Measurements from ENCODE around the gene GOLIM4.

The GOLIM4 gene

GRCh38 chr3:168094580-168094876, 1.2 kb downstream of the GOLIM4 start:
- H3K9me3 ChIP-seq (ENCODE audit: control insufficient read depth, low read length) = no peaks in the 10 kb centered on the region
- peak overlapping the region; percentile 80 for H3K27ac ChIP-seq
- H3K36me3 ChIP-seq (ENCODE audit: control insufficient read depth, insufficient read depth, low read length) = no peaks in the 10 kb centered on the region
- peak overlapping the region; percentile 67 for H3K4me3 ChIP-seq (ENCODE audit: low read depth, low read length)
- H3K9ac ChIP-seq = no peak overlapping the region
- H3K4me2 ChIP-seq (ENCODE audit: low read length) = peak overlapping the region; percentile 92
- no peaks in the 10 kb centered on the region for H3K27me3 ChIP-seq (ENCODE audit: control insufficient read depth, insufficient read depth, low read length)
- H3K4me1 ChIP-seq = no peaks in the 10 kb centered on the region
- peak overlapping the region; percentile 93 for H2AFZ ChIP-seq
- peaks cover 13% of the 10 kb centered on the region for H3K79me2 ChIP-seq
- TF ChIP-seq, protein P1, sequence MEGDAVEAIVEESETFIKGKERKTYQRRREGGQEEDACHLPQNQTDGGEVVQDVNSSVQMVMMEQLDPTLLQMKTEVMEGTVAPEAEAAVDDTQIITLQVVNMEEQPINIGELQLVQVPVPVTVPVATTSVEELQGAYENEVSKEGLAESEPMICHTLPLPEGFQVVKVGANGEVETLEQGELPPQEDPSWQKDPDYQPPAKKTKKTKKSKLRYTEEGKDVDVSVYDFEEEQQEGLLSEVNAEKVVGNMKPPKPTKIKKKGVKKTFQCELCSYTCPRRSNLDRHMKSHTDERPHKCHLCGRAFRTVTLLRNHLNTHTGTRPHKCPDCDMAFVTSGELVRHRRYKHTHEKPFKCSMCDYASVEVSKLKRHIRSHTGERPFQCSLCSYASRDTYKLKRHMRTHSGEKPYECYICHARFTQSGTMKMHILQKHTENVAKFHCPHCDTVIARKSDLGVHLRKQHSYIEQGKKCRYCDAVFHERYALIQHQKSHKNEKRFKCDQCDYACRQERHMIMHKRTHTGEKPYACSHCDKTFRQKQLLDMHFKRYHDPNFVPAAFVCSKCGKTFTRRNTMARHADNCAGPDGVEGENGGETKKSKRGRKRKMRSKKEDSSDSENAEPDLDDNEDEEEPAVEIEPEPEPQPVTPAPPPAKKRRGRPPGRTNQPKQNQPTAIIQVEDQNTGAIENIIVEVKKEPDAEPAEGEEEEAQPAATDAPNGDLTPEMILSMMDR (IDR thresholded peaks at IDR 0.05) = no peak

DNA sequence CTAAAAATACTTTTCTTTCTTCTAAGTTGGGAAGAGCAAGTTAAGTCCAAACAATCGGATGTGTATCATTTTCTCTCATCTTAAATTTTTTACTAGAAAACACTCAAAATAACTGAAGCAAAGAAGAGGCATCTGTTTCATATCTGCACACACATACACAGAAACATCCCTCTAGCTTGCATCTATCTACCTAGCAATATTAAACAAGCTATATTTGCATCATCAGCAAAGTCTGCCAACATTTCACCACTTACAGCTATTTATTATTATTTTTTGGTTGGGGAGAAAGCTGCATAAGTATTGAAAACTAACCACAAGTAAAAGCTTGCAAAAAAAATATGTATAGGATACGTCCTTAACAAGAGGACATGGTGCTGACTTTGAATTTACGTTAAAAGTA, 1.9 kb downstream of the GOLIM4 start:
- Histone ChIP-seq H3K36me3 (ENCODE audit: control insufficient read depth, insufficient read depth, low read length) (no peaks in the 10 kb centered on the region), H3K4me3 (ENCODE audit: low read depth, low read length) (no peak overlapping the region), H3K4me1 (no peaks in the 10 kb centered on the region), H3K9ac (no peak overlapping the region), H3K4me2 (ENCODE audit: low read length) (no peak overlapping the region), H3K79me2 (peaks cover 13% of the 10 kb centered on the region), H3K27me3 (ENCODE audit: control insufficient read depth, insufficient read depth, low read length) (no peaks in the 10 kb centered on the region), H3K27ac (no peak overlapping the region), H2AFZ (no peak overlapping the region), H3K9me3 (ENCODE audit: control insufficient read depth, low read length) (no peaks in the 10 kb centered on the region)
- TF ChIP-seq, protein P1 (IDR thresholded peaks at IDR 0.05) = no peak

- Histone ChIP-seq H3K9me3 (ENCODE audit: control insufficient read depth, low read length) (no peaks in the 10 kb centered on the region), H3K4me3 (ENCODE audit: low read depth, low read length) (no peak overlapping the region), H3K9ac (no peak overlapping the region), H3K27ac (no peak overlapping the region), H2AFZ (no peak overlapping the region), H3K4me2 (ENCODE audit: low read length) (no peak overlapping the region), H3K36me3 (ENCODE audit: control insufficient read depth, insufficient read depth, low read length) (no peaks in the 10 kb centered on the region), H3K79me2 (peaks cover 13% of the 10 kb centered on the region), H3K4me1 (no peaks in the 10 kb centered on the region), H3K27me3 (ENCODE audit: control insufficient read depth, insufficient read depth, low read length) (no peaks in the 10 kb centered on the region)
- TF ChIP-seq, protein P1 (IDR thresholded peaks at IDR 0.05) = no peak
Measured at GRCh38 chr3:168093229-168093628, 2.5 kb downstream of the GOLIM4 start.

GRCh38 chr3:168091941-168092340, 3.8 kb downstream of the GOLIM4 start:
- TF ChIP-seq, protein P1 (IDR thresholded peaks at IDR 0.05) = no peak
- H3K79me2 ChIP-seq = peaks cover 13% of the 10 kb centered on the region
- no peaks in the 10 kb centered on the region for H3K36me3 ChIP-seq (ENCODE audit: control insufficient read depth, insufficient read depth, low read length)
- no peak overlapping the region for H3K27ac ChIP-seq
- no peak overlapping the region for H2AFZ ChIP-seq
- no peaks in the 10 kb centered on the region for H3K9me3 ChIP-seq (ENCODE audit: control insufficient read depth, low read length)
- no peak overlapping the region for H3K4me3 ChIP-seq (ENCODE audit: low read depth, low read length)
- H3K27me3 ChIP-seq (ENCODE audit: control insufficient read depth, insufficient read depth, low read length) = no peaks in the 10 kb centered on the region
- no peak overlapping the region for H3K9ac ChIP-seq
- H3K4me2 ChIP-seq (ENCODE audit: low read length) = no peak overlapping the region
- no peaks in the 10 kb centered on the region for H3K4me1 ChIP-seq

- Histone ChIP-seq H3K27ac (no peak overlapping the region), H3K9ac (no peak overlapping the region), H2AFZ (no peak overlapping the region), H3K79me2 (peaks cover 13% of the 10 kb centered on the region), H3K4me3 (ENCODE audit: low read depth, low read length) (no peak overlapping the region), H3K4me2 (ENCODE audit: low read length) (no peak overlapping the region), H3K9me3 (ENCODE audit: control insufficient read depth, low read length) (no peaks in the 10 kb centered on the region), H3K27me3 (ENCODE audit: control insufficient read depth, insufficient read depth, low read length) (no peaks in the 10 kb centered on the region), H3K4me1 (no peaks in the 10 kb centered on the region), H3K36me3 (ENCODE audit: control insufficient read depth, insufficient read depth, low read length) (no peaks in the 10 kb centered on the region)
- TF ChIP-seq, protein P1 (IDR thresholded peaks at IDR 0.05) = no peak
Measured at GRCh38 chr3:168091302-168091858, 4.3 kb downstream of the GOLIM4 start.
